ENCODE measurements around the gene ZNF71. TPM values are rescaled to one million over a fixed set of nuclear protein-coding genes. Genes with fewer than 3 reads are reported as not detected.

The ZNF71 gene
- polyA plus RNA-seq, 3 donors = 2.6 to 4.0 (median 4.0) TPM

GRCh38 chr19:56594446-56594782, 688 bp upstream of the ZNF71 start:
- TF ChIP-seq CTCF (IDR thresholded peaks at IDR 0.05) = no peak
- Mint-ChIP-seq H3K27ac (peak overlapping the region in 1 of 7 donors; percentile 5), H3K9me3 (peaks cover 46 to 73% (median 51%) of the 10 kb centered on the region in 7 donors), H3K27me3 (ENCODE audit: low read depth in 3 of 3) (no peaks in the 10 kb centered on the region), H3K36me3 (peaks cover 10 to 23% of the 10 kb centered on the region in 2 donors), H3K4me3 (peak overlapping the region; percentile 93 to 94), H3K4me1 (peaks cover 14% of the 10 kb centered on the region)
- peak overlapping the region; percentile 80 for H3K9ac ChIP-seq (ENCODE audit: insufficient read depth, low read length, poor library complexity, severe bottlenecking)
- no peaks in the 10 kb centered on the region for H3K36me3 ChIP-seq (replicated peaks in 1 of 2; ENCODE audit: control insufficient read depth in 1 of 2, insufficient read depth in 2 of 2, low read length in 2 of 2)
- H3K27ac ChIP-seq (ENCODE audit: low read depth in 1 of 2, low read length in 2 of 2) = no peak overlapping the region
- DNase-seq = no peak
- 80% methylated on average over 4 of the region's 4 CpGs for WGBS (ENCODE audit: insufficient coverage)
- H2AFZ ChIP-seq (ENCODE audit: insufficient read depth, low read depth, low read length, poor library complexity, severe bottlenecking) = peak overlapping the region; percentile 96
- peaks cover 49 to 54% of the 10 kb centered on the region in 2 donors for H3K9me3 ChIP-seq (replicated peaks in 1 of 2; ENCODE audit: control insufficient read depth in 1 of 2, insufficient read depth in 1 of 2, low read length in 2 of 2)
- peak overlapping the region; percentile 97 for H3K4me2 ChIP-seq (replicated peaks; ENCODE audit: extremely low read depth, low read length, poor library complexity, severe bottlenecking)
- peak overlapping the region in 1 of 3 experiments; percentile 92 for H3K4me3 ChIP-seq (replicated peaks in 1 of 3; ENCODE audit: low read depth in 2 of 3, low read length in 3 of 3)
- H3K79me2 ChIP-seq (ENCODE audit: insufficient read depth, low read length) = peaks cover 10% of the 10 kb centered on the region
- H3K27me3 ChIP-seq (ENCODE audit: control insufficient read depth in 2 of 2, insufficient read depth in 2 of 2, low read length in 2 of 2) = no peaks in the 10 kb centered on the region
- peaks cover 13 to 17% of the 10 kb centered on the region in 2 donors for H3K4me1 ChIP-seq (ENCODE audit: control insufficient read depth in 1 of 2, insufficient read depth in 2 of 2, low read length in 2 of 2)
- H4K20me1 ChIP-seq (ENCODE audit: insufficient read depth, low read length) = no peaks in the 10 kb centered on the region
- intact Hi-C loops (cut with micrococcal nuclease) = no loop called here

- Histone ChIP-seq H3K9ac (ENCODE audit: insufficient read depth, low read length, poor library complexity, severe bottlenecking) (peak overlapping the region; percentile 80), H3K27ac (ENCODE audit: low read depth in 1 of 2, low read length in 2 of 2) (peak overlapping the region in 1 of 2 donors; percentile 64)
- intact Hi-C loops (cut with micrococcal nuclease) = no loop called here
Measured at GRCh38 chr19:56595548-56595899, 422 bp downstream of the ZNF71 start.

More at GRCh38 chr19:56595548-56595899, 422 bp downstream of the ZNF71 start:
- peaks cover 11 to 24% of the 10 kb centered on the region in 2 donors for H3K36me3 Mint-ChIP-seq
- H3K27me3 ChIP-seq (ENCODE audit: control insufficient read depth in 2 of 2, insufficient read depth in 2 of 2, low read length in 2 of 2) = no peaks in the 10 kb centered on the region
- peaks cover 14% of the 10 kb centered on the region for H3K4me1 Mint-ChIP-seq
- peaks cover 39 to 69% (median 48%) of the 10 kb centered on the region in 7 donors for H3K9me3 Mint-ChIP-seq
- H3K27me3 Mint-ChIP-seq (ENCODE audit: low read depth in 3 of 3) = no peaks in the 10 kb centered on the region
- peak overlapping the region; percentile 97 for H3K4me2 ChIP-seq (replicated peaks; ENCODE audit: extremely low read depth, low read length, poor library complexity, severe bottlenecking)
- peak overlapping the region; percentile 96 for H2AFZ ChIP-seq (ENCODE audit: insufficient read depth, low read depth, low read length, poor library complexity, severe bottlenecking)
- peak in 1 of 3 donors; percentile 4 for DNase-seq
- H4K20me1 ChIP-seq (ENCODE audit: insufficient read depth, low read length) = no peaks in the 10 kb centered on the region
- no peak for TF ChIP-seq CTCF (IDR thresholded peaks at IDR 0.05)
- H3K36me3 ChIP-seq (replicated peaks in 1 of 2; ENCODE audit: control insufficient read depth in 1 of 2, insufficient read depth in 2 of 2, low read length in 2 of 2) = no peaks in the 10 kb centered on the region
- H3K27ac Mint-ChIP-seq = peak overlapping the region in 3 of 7 donors; percentile 73 to 84 (median 82)
- H3K4me3 ChIP-seq (replicated peaks in 1 of 3; ENCODE audit: low read depth in 2 of 3, low read length in 3 of 3) = peak overlapping the region; percentile 63 to 92 (median 67)
- 2% methylated on average over 4 of the region's 4 CpGs for WGBS (ENCODE audit: insufficient coverage)
- H3K79me2 ChIP-seq (ENCODE audit: insufficient read depth, low read length) = peaks cover 10% of the 10 kb centered on the region
- H3K9me3 ChIP-seq (replicated peaks in 1 of 2; ENCODE audit: control insufficient read depth in 1 of 2, insufficient read depth in 1 of 2, low read length in 2 of 2) = peaks cover 46 to 47% of the 10 kb centered on the region in 2 donors
- peak overlapping the region; percentile 93 to 94 for H3K4me3 Mint-ChIP-seq
- H3K4me1 ChIP-seq (ENCODE audit: control insufficient read depth in 1 of 2, insufficient read depth in 2 of 2, low read length in 2 of 2) = peaks cover 13 to 17% of the 10 kb centered on the region in 2 donors

Data from CD14-positive monocyte (primary cell).